Activated CD4-positive, alpha-beta T cell treated with anti-CD3 and anti-CD28 coated beads, Interleukin-2, amount 10 ng/mL, durations not matched to agents 7 days and 5 days (primary cell): ENCODE data around the gene SMAD3. TPM values are rescaled to one million over a fixed set of nuclear protein-coding genes. Genes with fewer than 3 reads are reported as not detected.

ENCODE experiments used
- CTCF ChIA-PET: fragments of 350-600 bp; sonication (Branson Sonifier 250); formaldehyde crosslinking; loops from one replicate; lab custom pipeline; 2021; ENCODE audit warnings: antibody characterized with exemption; lab: Charles Lee
- POLR2A ChIA-PET: fragments of 350-600 bp; sonication (Branson Sonifier 250); formaldehyde crosslinking; loops from one replicate; lab custom pipeline; 2021; ENCODE audit warnings: antibody characterized with exemption; lab: Charles Lee
- DNase-seq: peaks from one replicate; pipeline ENCODE4 v3.0.0-alpha.2; 2020
- H3K27ac Mint-ChIP-seq: one replicate; pipeline ENCODE4 v1.8.0; 2021; ENCODE audit warnings: mild to moderate bottlenecking, moderate library complexity, mixed read lengths
- H3K27me3 Mint-ChIP-seq: one replicate; pipeline ENCODE4 v1.8.0; 2021; ENCODE audit warnings: mixed read lengths
- H3K36me3 Mint-ChIP-seq: one replicate; pipeline ENCODE4 v1.8.0; 2021; ENCODE audit warnings: low read depth, mixed read lengths
- H3K4me1 Mint-ChIP-seq: one replicate; pipeline ENCODE4 v1.8.0; 2021; ENCODE audit warnings: mixed read lengths
- H3K4me3 Mint-ChIP-seq: one replicate; pipeline ENCODE4 v1.8.0; 2021; ENCODE audit warnings: mild to moderate bottlenecking, moderate library complexity, mixed read lengths
- H3K9me3 Mint-ChIP-seq: one replicate; pipeline ENCODE4 v1.8.0; 2021; ENCODE audit warnings: mixed read lengths
- total RNA-seq, 2 experiments: library from RNA; stranded (reverse); gene quantifications; one replicate each; pipeline ENCODE4 v1.2.3, GENCODE V29; 2021

The SMAD3 gene
- total RNA-seq, 2 experiments from 2014 or later, result 81.6 to 83.9 TPM

GRCh38 chr15:67105991-67106763, 40.8 kb downstream of the SMAD3 start:
- Mint-ChIP-seq H3K36me3 (peaks cover 58% of the 10 kb centered on the region), H3K4me1 (peaks cover 34% of the 10 kb centered on the region), H3K27ac (peak overlapping the region; percentile 63), H3K27me3 (no peaks in the 10 kb centered on the region), H3K4me3 (no peak overlapping the region), H3K9me3 (peaks cover 8% of the 10 kb centered on the region)
- DNase-seq, result no peak
- POLR2A ChIA-PET, result interaction anchor here (0.7 kb wide), 1 partner anchor 15 kb away, joined by 3 read pairs; no protein-coding TSS in a partner anchor
- CTCF ChIA-PET, result interaction anchor here (0.9 kb wide), 1 partner anchor 24 kb away, joined by 4 read pairs; no protein-coding TSS in a partner anchor

GRCh38 chr15:67106764-67107013, 41.3 kb downstream of the SMAD3 start:
- Mint-ChIP-seq H3K9me3 (peaks cover 11% of the 10 kb centered on the region), H3K27me3 (no peaks in the 10 kb centered on the region), H3K27ac (peak overlapping the region; percentile 63), H3K36me3 (peaks cover 63% of the 10 kb centered on the region), H3K4me3 (no peak overlapping the region), H3K4me1 (peaks cover 39% of the 10 kb centered on the region)
- ChIA-PET POLR2A (interaction anchor here (0.7 kb wide), 1 partner anchor 14 kb away, joined by 3 read pairs; no protein-coding TSS in a partner anchor), CTCF (interaction anchor here (0.6 to 0.9 kb wide), 2 partner anchors 8 to 25 kb away, joined by 3 to 4 read pairs; no protein-coding TSS in a partner anchor)
- no peak for DNase-seq

- Mint-ChIP-seq H3K4me3 (no peak overlapping the region), H3K27ac (peak overlapping the region; percentile 42), H3K4me1 (peaks cover 41% of the 10 kb centered on the region), H3K36me3 (peaks cover 65% of the 10 kb centered on the region), H3K27me3 (no peaks in the 10 kb centered on the region), H3K9me3 (peaks cover 12% of the 10 kb centered on the region)
- POLR2A ChIA-PET, result no interaction called here
- DNase-seq, result no peak
- CTCF ChIA-PET, result interaction anchor here (0.6 to 0.9 kb wide), 2 partner anchors 9 to 25 kb away, joined by 3 to 4 read pairs; no protein-coding TSS in a partner anchor
These were observed 41.8 kb downstream of the SMAD3 start for GRCh38 chr15:67107014-67107812.

- peaks cover 13% of the 10 kb centered on the region for H3K9me3 Mint-ChIP-seq
- no peak for DNase-seq
- POLR2A ChIA-PET, result no interaction called here
- no peak overlapping the region for H3K4me3 Mint-ChIP-seq
- H3K27ac Mint-ChIP-seq, result peak overlapping the region; percentile 69
- CTCF ChIA-PET, result interaction anchor here (1.6 kb wide), 1 partner anchor 12 kb away, joined by 4 read pairs; no protein-coding TSS in a partner anchor
- no peaks in the 10 kb centered on the region for H3K27me3 Mint-ChIP-seq
- peaks cover 50% of the 10 kb centered on the region for H3K4me1 Mint-ChIP-seq
- H3K36me3 Mint-ChIP-seq, result peaks cover 71% of the 10 kb centered on the region
These were observed 42.9 kb downstream of the SMAD3 start for GRCh38 chr15:67108122-67108961.

- POLR2A ChIA-PET, result no interaction called here
These were observed 44.0 kb downstream of the SMAD3 start for GRCh38 chr15:67109141-67110034.

GRCh38 chr15:67110361-67110781, 45.0 kb downstream of the SMAD3 start:
- H3K4me1 Mint-ChIP-seq, result peaks cover 70% of the 10 kb centered on the region
- H3K27ac Mint-ChIP-seq, result peak overlapping the region; percentile 76
- H3K9me3 Mint-ChIP-seq, result peaks cover 13% of the 10 kb centered on the region
- POLR2A ChIA-PET, result no interaction called here
- H3K27me3 Mint-ChIP-seq, result no peaks in the 10 kb centered on the region
- CTCF ChIA-PET, result interaction anchor here (1.4 kb wide), 1 partner anchor 10 kb away, joined by 3 read pairs; no protein-coding TSS in a partner anchor
- H3K36me3 Mint-ChIP-seq, result peaks cover 78% of the 10 kb centered on the region
- DNase-seq, result no peak
- no peak overlapping the region for H3K4me3 Mint-ChIP-seq

More at GRCh38 chr15:67109141-67110034, 44.0 kb downstream of the SMAD3 start:
- Mint-ChIP-seq H3K27me3 (no peaks in the 10 kb centered on the region), H3K27ac (peak overlapping the region; percentile 41), H3K4me3 (no peak overlapping the region), H3K36me3 (peaks cover 74% of the 10 kb centered on the region), H3K9me3 (peaks cover 13% of the 10 kb centered on the region), H3K4me1 (peaks cover 61% of the 10 kb centered on the region)
- DNase-seq, result no peak
- CTCF ChIA-PET, result interaction anchor here (1.2 to 1.6 kb wide), 2 partner anchors 9 to 11 kb away, joined by 3 to 4 read pairs; no protein-coding TSS in a partner anchor

GRCh38 chr15:67110958-67111864, 45.8 kb downstream of the SMAD3 start:
- Mint-ChIP-seq H3K27me3 (no peaks in the 10 kb centered on the region), H3K4me1 (peaks cover 79% of the 10 kb centered on the region), H3K4me3 (no peak overlapping the region), H3K9me3 (peaks cover 13% of the 10 kb centered on the region), H3K27ac (peak overlapping the region; percentile 76), H3K36me3 (peaks cover 79% of the 10 kb centered on the region)
- CTCF ChIA-PET, result interaction anchor here (1.4 kb wide), 1 partner anchor 10 kb away, joined by 3 read pairs; no protein-coding TSS in a partner anchor
- POLR2A ChIA-PET, result no interaction called here
- peak; percentile 44 for DNase-seq

- Mint-ChIP-seq H3K36me3 (peaks cover 87% of the 10 kb centered on the region), H3K27ac (peak overlapping the region; percentile 51)
- DNase-seq, result no peak
These were observed 48.6 kb downstream of the SMAD3 start for GRCh38 chr15:67114046-67114445.

GRCh38 chr15:67114846-67115585, 49.6 kb downstream of the SMAD3 start:
- Mint-ChIP-seq H3K27ac (peak overlapping the region; percentile 83), H3K27me3 (no peaks in the 10 kb centered on the region), H3K4me3 (peak overlapping the region; percentile 3), H3K36me3 (peaks cover 83% of the 10 kb centered on the region), H3K4me1 (peaks cover 95% of the 10 kb centered on the region), H3K9me3 (peaks cover 18% of the 10 kb centered on the region)
- POLR2A ChIA-PET, result no interaction called here
- no peak for DNase-seq
- CTCF ChIA-PET, result interaction anchor here (1.8 kb wide), 1 partner anchor 10 kb away, joined by 4 read pairs; no protein-coding TSS in a partner anchor

More at GRCh38 chr15:67114046-67114445, 48.6 kb downstream of the SMAD3 start:
- Mint-ChIP-seq H3K4me3 (no peak overlapping the region), H3K9me3 (peaks cover 18% of the 10 kb centered on the region), H3K4me1 (peaks cover 95% of the 10 kb centered on the region), H3K27me3 (no peaks in the 10 kb centered on the region)
- POLR2A ChIA-PET, result no interaction called here
- CTCF ChIA-PET, result interaction anchor here (1.5 to 1.8 kb wide), 2 partner anchors 9 kb away, joined by 4 read pairs; no protein-coding TSS in a partner anchor

GRCh38 chr15:67115586-67115969, 50.2 kb downstream of the SMAD3 start:
- peak overlapping the region; percentile 83 for H3K27ac Mint-ChIP-seq
- POLR2A ChIA-PET, result no interaction called here
- H3K4me3 Mint-ChIP-seq, result no peak overlapping the region
- CTCF ChIA-PET, result interaction anchor here (1.8 to 3.2 kb wide), 2 partner anchors 11 to 12 kb away, joined by 4 to 17 read pairs; no protein-coding TSS in a partner anchor
- H3K9me3 Mint-ChIP-seq, result peaks cover 15% of the 10 kb centered on the region
- peaks cover 82% of the 10 kb centered on the region for H3K36me3 Mint-ChIP-seq
- no peak for DNase-seq
- H3K27me3 Mint-ChIP-seq, result no peaks in the 10 kb centered on the region
- peaks cover 95% of the 10 kb centered on the region for H3K4me1 Mint-ChIP-seq
